GM12892 (cell line): ENCODE results near the gene CRAMP1.

Source experiments
- POLR2A ChIP-seq: IDR thresholded peaks from 2 replicates; pipeline ENCODE4 v1.6.1; 2011; ENCODE audit warnings: low read depth, low read length, control low read depth
- POLR2AphosphoS5 ChIP-seq: IDR thresholded peaks from 2 replicates; pipeline ENCODE4 v1.6.1; 2011; ENCODE audit warnings: low read depth, low read length, control low read depth
- TAF1 ChIP-seq: IDR thresholded peaks from 2 replicates; pipeline ENCODE4 v1.6.1; 2011; ENCODE audit warnings: low read depth, mild to moderate bottlenecking, control low read depth, low read length, borderline replicate concordance

DNA sequence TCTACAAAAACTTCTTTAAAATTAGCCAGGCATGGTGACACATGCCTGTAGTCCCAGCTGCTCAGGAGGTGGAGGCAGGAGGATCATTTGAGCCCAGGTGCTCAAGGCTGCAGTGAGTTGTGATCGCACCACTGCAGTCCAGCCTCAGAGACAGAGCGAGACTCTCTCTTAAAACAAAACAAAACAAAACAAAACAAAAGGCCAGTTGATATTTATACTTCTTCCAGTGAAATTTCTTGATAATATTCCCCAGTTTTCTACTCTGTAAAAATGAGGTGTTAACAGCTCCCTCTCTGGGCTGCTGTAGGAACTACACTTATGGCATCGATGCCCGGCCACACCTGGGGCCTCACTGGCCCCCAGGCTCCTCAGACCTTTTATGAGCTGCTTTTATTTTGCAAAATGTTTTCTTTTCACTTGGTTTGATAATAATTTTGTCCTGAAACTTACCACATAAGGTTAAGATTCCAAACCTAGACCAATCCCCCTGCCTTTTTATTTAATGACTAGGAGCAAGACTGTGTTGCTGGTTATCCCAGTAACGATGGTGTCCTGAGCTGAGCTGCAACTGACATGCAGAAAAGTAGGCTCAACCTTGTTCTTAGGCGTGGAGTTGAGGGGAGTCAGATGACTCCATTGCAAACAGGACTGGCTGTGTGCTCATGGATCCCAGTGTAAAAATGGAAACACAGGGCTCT, 111.4 kb downstream of the CRAMP1 start:
- TF ChIP-seq POLR2A, result no peak
- TF ChIP-seq POLR2AphosphoS5, result no peak
- no peak for TF ChIP-seq TAF1
